Transverse colon (tissue), 4 donors: ENCODE results near the gene LHX3. TPM values are rescaled to one million over a fixed set of nuclear protein-coding genes. Genes with fewer than 3 reads are reported as not detected.

Experiments
- DNase-seq: peaks from one replicate; pipeline ENCODE4 v3.0.0-alpha.2; 2019
- H3K27ac ChIP-seq, 4 donors: fragments of 200-600 bp; sonication (generic); 2 replicates each; pipeline ENCODE4 v1.5.1; 2016 to 2018; ENCODE audit warnings: inconsistent platforms in 4 of 4
- H3K27me3 ChIP-seq: fragments of 200-600 bp; sonication (generic); 2 replicates; pipeline ENCODE4 v1.5.1; 2017; ENCODE audit warnings: inconsistent platforms
- H3K36me3 ChIP-seq, 4 donors: fragments of 200-600 bp; sonication (generic); 2 replicates each; pipeline ENCODE4 v1.5.1; 2017 to 2019; ENCODE audit warnings: inconsistent platforms in 4 of 4
- H3K4me1 ChIP-seq, 4 donors: fragments of 200-600 bp; sonication (generic); 2 replicates each; pipeline ENCODE4 v1.5.1; 2017 to 2020; ENCODE audit warnings: inconsistent platforms in 4 of 4
- H3K4me3 ChIP-seq, 4 donors: fragments of 200-600 bp; sonication (generic); 1 replicate in 1 of 4; 2 replicates in 3 of 4; pipeline versions ENCODE4 v1.5.1 to v1.6.1; 2017 to 2019; ENCODE audit warnings: inconsistent platforms in 4 of 4
- H3K9me3 ChIP-seq, 2 donors: fragments of 200-600 bp; sonication (generic); 2 replicates each; pipeline ENCODE4 v1.5.1; 2017 to 2019; ENCODE audit warnings: inconsistent platforms in 2 of 2
- EP300 ChIP-seq: sonication (generic); formaldehyde crosslinking; IDR thresholded peaks from one replicate; pipeline ENCODE4 v1.6.1; 2017; ENCODE audit warnings: antibody characterized with exemption, low read depth
- POLR2A ChIP-seq: fragments of 450-650 bp; IDR thresholded peaks from one replicate; pipeline ENCODE4 v1.6.1; 2016; ENCODE audit warnings: antibody characterized with exemption, mild to moderate bottlenecking, moderate library complexity
- POLR2AphosphoS5 ChIP-seq, 3 donors: sonication (generic); formaldehyde crosslinking; IDR thresholded peaks; one replicate each; pipeline ENCODE4 v1.6.1; 2016; ENCODE audit warnings: antibody characterized with exemption in 3 of 3
- WGBS, 2 donors: methylation state at CpG; one replicate each; pipeline ENCODE4 v1.1.5; 2018; ENCODE audit warnings: low coverage in 1 of 2; 5-methylcytosine and 5-hydroxymethylcytosine counted together
- in situ Hi-C, 4 donors: fragments of 200-750 bp; cut with MboI; loops; one replicate each; pipeline versions ENCODE4 v1.15.0 to v1.15.1; 2017; ENCODE audit warnings: low sequenced_read_pairs in 3 of 4, low pct_ligation_motif_present in 1 of 4, low pct_unique_long_range_greater_than_20kb in 1 of 4
- intact Hi-C: fragments of 100-400 bp; cut with DNase I; formaldehyde crosslinking; loops from one replicate; pipeline ENCODE4 v1.15.1; 2023; ENCODE audit warnings: low total_unique reads
- total RNA-seq, 4 donors: library from RNA; depleted of rRNA; stranded (reverse); fragments of >200 nt; gene quantifications; one replicate each; pipeline ENCODE4 v1.1.0, GENCODE V29; 2016
- TF ChIP-seq, protein P1 (sequence below), 5 experiments: fragments of 200-600 bp in 3 of 5; fragments of 450-650 bp in 2 of 5; sonication (generic) in 3 of 5; IDR thresholded peaks; 1 replicate in 2 of 5; 2 replicates in 3 of 5; pipeline ENCODE4 v1.5.1; 2016 to 2017; ENCODE audit warnings: antibody characterized with exemption in 5 of 5, inconsistent platforms in 3 of 5, mild to moderate bottlenecking in 2 of 5, moderate library complexity in 1 of 5

LHX3 gene
- total RNA-seq, 4 donors from 2014 or later = not detected

DNA sequence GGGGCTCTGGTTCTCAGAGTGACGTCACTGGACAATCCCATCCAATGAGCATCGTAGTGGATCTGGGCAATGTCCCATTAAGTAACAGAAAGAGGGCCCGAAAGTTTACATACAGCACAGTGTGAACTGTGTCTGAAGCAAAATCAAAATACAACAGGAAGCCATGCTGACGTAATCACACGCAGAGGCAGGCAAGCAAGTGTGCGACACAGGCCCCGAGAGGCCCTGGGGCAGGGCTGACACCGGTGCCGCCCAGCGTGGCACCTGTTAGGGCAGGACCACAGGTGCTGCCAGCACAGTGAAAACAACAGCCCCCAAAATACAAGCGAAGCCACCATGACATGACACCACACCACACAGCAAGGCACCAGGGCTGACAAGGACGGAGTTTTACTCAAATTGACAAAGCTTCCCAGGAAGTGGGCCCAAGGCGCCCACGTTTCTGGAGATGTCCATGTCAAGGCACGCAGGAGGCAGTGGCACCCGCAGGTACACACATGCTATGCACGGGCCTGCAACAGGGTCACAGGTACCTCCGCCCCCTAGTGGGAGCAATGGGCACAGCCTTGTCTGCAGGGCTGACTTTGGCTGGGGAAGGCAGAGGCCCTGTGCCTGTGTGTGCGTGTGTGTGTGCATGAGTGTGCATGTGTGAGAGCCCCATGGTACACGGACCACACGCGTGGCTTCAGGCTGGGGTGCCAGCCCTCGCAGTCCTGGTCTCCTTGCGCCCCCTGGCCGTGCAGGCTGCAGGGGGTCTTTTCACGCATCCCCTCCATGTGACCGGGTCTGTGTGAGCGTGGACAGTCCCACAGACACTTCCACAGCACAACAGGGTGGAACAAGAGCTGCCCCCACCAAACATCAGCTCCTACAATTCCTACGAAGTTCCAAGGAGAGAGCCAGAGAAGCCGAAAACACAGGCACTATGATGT lies 21.1 kb upstream of the LHX3 start:
- no peak for TF ChIP-seq POLR2A
- TF ChIP-seq, protein P1, sequence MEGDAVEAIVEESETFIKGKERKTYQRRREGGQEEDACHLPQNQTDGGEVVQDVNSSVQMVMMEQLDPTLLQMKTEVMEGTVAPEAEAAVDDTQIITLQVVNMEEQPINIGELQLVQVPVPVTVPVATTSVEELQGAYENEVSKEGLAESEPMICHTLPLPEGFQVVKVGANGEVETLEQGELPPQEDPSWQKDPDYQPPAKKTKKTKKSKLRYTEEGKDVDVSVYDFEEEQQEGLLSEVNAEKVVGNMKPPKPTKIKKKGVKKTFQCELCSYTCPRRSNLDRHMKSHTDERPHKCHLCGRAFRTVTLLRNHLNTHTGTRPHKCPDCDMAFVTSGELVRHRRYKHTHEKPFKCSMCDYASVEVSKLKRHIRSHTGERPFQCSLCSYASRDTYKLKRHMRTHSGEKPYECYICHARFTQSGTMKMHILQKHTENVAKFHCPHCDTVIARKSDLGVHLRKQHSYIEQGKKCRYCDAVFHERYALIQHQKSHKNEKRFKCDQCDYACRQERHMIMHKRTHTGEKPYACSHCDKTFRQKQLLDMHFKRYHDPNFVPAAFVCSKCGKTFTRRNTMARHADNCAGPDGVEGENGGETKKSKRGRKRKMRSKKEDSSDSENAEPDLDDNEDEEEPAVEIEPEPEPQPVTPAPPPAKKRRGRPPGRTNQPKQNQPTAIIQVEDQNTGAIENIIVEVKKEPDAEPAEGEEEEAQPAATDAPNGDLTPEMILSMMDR (IDR thresholded peaks at IDR 0.05) = peak; percentile 69 to 83 (median 81)
- in situ Hi-C loops = no loop called here
- H3K4me1 ChIP-seq = no peaks in the 10 kb centered on the region
- H3K4me3 ChIP-seq = no peak overlapping the region
- H3K36me3 ChIP-seq = no peaks in the 10 kb centered on the region
- H3K27ac ChIP-seq = peak overlapping the region in 3 of 4 donors; percentile 10 to 76 (median 37)
- intact Hi-C loops = no loop called here
- no peaks in the 10 kb centered on the region for H3K27me3 ChIP-seq
- WGBS, 2 donors = 81 to 100% methylated on average over 1 to 26 of the region's 30 CpGs
- H3K9me3 ChIP-seq = no peaks in the 10 kb centered on the region
- DNase-seq = peak; percentile 72

DNA sequence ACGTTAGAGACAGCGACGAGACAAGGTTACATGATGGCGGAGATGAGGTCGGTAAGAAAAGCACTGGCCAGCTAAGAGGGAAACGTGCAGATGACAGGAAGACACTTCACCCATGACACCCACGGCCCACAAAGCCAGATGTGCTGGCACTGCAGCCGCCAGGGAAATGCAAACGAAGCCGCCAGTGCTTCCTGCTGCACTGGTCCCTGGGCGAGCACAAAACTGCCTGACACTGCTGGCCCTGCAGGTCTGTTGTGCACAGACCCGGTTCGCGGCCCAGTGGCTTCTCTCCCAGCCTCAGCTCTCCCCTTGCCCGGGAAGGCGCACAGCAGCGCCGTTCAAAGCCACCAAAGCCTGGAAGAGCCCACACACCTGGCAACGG lies 20.4 kb upstream of the LHX3 start:
- Histone ChIP-seq H3K27ac (peak overlapping the region in 3 of 4 donors; percentile 10 to 76 (median 37)), H3K27me3 (no peaks in the 10 kb centered on the region), H3K9me3 (no peaks in the 10 kb centered on the region), H3K4me3 (no peak overlapping the region), H3K36me3 (no peaks in the 10 kb centered on the region), H3K4me1 (no peaks in the 10 kb centered on the region)
- 72 to 83% methylated on average over 1 to 18 of the region's 19 CpGs for WGBS, 2 donors
- intact Hi-C loops (no loop called here), in situ Hi-C loops (no loop called here)
- peak; percentile 54 for DNase-seq
- TF ChIP-seq, protein P1 (IDR thresholded peaks at IDR 0.05) = no peak
- TF ChIP-seq EP300 (no peak), POLR2A (no peak)

- 93 to 98% methylated on average over 7 to 30 of the region's 30 CpGs for WGBS, 2 donors
- H3K4me3 ChIP-seq = no peak overlapping the region
- no peak overlapping the region for H3K27ac ChIP-seq
- no peaks in the 10 kb centered on the region for H3K27me3 ChIP-seq
- intact Hi-C loops = no loop called here
- no peaks in the 10 kb centered on the region for H3K4me1 ChIP-seq
- H3K9me3 ChIP-seq = no peaks in the 10 kb centered on the region
- H3K36me3 ChIP-seq = no peaks in the 10 kb centered on the region
- in situ Hi-C loops = no loop called here
- no peak for DNase-seq
- TF ChIP-seq POLR2A = no peak
- TF ChIP-seq, protein P1 (IDR thresholded peaks at IDR 0.05) = no peak
Observed at GRCh38 chr9:136223871-136224640, 19.1 kb upstream of the LHX3 start.

DNA sequence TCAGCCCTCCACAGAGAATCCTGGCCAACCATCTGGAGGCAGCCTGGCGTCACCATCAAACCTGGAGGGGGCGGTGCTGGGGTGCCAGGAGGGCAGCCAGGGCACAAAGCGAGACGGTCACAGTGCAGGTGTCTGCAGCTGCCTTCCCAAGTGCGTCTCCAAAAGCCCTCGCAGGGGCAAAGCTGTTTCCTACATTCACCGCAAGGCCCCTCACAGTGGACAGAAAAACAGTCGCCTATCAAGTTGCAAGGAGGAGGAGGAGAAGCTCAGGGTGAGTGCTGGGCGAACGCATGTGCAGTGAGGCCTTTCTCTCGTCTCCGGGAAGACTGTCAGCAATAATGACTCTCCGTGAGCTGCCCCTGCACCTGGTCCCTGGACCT lies 18.0 kb upstream of the LHX3 start:
- H3K36me3 ChIP-seq = peaks cover 0 to 7% (median 0%) of the 10 kb centered on the region in 4 donors

More for the DNA sequence above, 18.0 kb upstream of the LHX3 start:
- Histone ChIP-seq H3K27me3 (no peaks in the 10 kb centered on the region), H3K4me1 (no peaks in the 10 kb centered on the region), H3K9me3 (no peaks in the 10 kb centered on the region), H3K4me3 (no peak overlapping the region), H3K27ac (no peak overlapping the region)
- intact Hi-C loops (no loop called here), in situ Hi-C loops (no loop called here)
- 88 to 96% methylated on average over 3 to 9 of the region's 13 CpGs for WGBS, 2 donors
- TF ChIP-seq POLR2A (no peak), POLR2AphosphoS5 (IDR thresholded peaks at IDR 0.05) (no peak), EP300 (no peak)
- TF ChIP-seq, protein P1 (IDR thresholded peaks at IDR 0.05) = no peak
- DNase-seq = no peak
